GM12878 (cell line): ENCODE measurements around the gene SCRN3. TPM values are rescaled to one million over a fixed set of nuclear protein-coding genes. Genes with fewer than 3 reads are reported as not detected.

Experiments used
- ATAC-seq: fragments of 200-7000 bp; cut with Tn5 transposase; 3 replicates; pipeline ENCODE4 v1.9.1; 2020; ENCODE audit warnings: mild to moderate bottlenecking, moderate library complexity
- Bru-seq: library from RNA; stranded (reverse); fragments of 400-500 nt; gene quantifications from one replicate; lab custom pipeline; 2021; lab: Mats Ljungman, UMichigan
- BruChase-seq, 2 experiments: library from RNA; stranded (reverse); fragments of 400-500 nt; gene quantifications; one replicate each; lab custom pipeline; 2021; lab: Mats Ljungman, UMichigan
- BruUV-seq: library from RNA; stranded (reverse); fragments of 400-500 nt; replicated peaks from 2 replicates; lab custom pipeline; 2021; lab: Mats Ljungman, UMichigan
- CTCF ChIA-PET: fragments of 300-600 bp; sonication (Branson Sonifier 250); formaldehyde crosslinking; extraction: SDS; loops from one replicate; lab custom pipeline; 2021; ENCODE audit warnings: inconsistent platforms; lab: Yijun Ruan, JAX
- POLR2A ChIA-PET: fragments of 350-600 bp; formaldehyde crosslinking; extraction: SDS; loops from one replicate; lab custom pipeline; 2021; ENCODE audit warnings: inconsistent platforms; lab: Charles Lee
- RAD21 ChIA-PET: fragments of 300-600 bp; sonication (Branson Sonifier 250); formaldehyde crosslinking; loops from one replicate; lab custom pipeline; 2023; ENCODE audit warnings: antibody characterized with exemption; ENCODE audit not compliant: unreplicated experiment; lab: Charles Lee
- SMC1A ChIA-PET: fragments of 300-600 bp; sonication (Branson Sonifier 250); formaldehyde crosslinking; loops from one replicate; lab custom pipeline; 2023; ENCODE audit not compliant: unreplicated experiment, uncharacterized antibody; lab: Charles Lee
- DNase-seq: peaks from one replicate; pipeline ENCODE4 v3.0.0-alpha.2; 2011; ENCODE audit warnings: low read depth, low spot score
- FAIRE-seq: peaks from 3 replicates; lab custom pipeline; 2011; peaks lifted over from hg19 to GRCh38; lab: Jason Lieb, UNC
- H2AFZ ChIP-seq: 2 replicates; pipeline ENCODE4 v1.6.0; 2011; ENCODE audit warnings: low read depth, low read length, control low read depth; ENCODE audit not compliant: control insufficient read depth
- H3K27ac ChIP-seq: 2 replicates; pipeline ENCODE4 v1.5.1; 2011; ENCODE audit warnings: control low read depth; ENCODE audit not compliant: control insufficient read depth, insufficient read depth
- H3K27me3 ChIP-seq, 2 experiments: replicated peaks in 1 of 2; 2 replicates each; pipeline versions ENCODE4 v1.6.0 to v1.6.1; 2011; ENCODE audit warnings: low read length in 1 of 2; ENCODE audit not compliant: control insufficient read depth in 2 of 2, insufficient read depth in 2 of 2
- H3K36me3 ChIP-seq, 2 experiments: 2 replicates each; pipeline ENCODE4 v1.5.1; 2011; ENCODE audit warnings: low read length in 1 of 2; ENCODE audit not compliant: control insufficient read depth in 2 of 2, insufficient read depth in 2 of 2
- H3K4me1 ChIP-seq: 2 replicates; pipeline ENCODE4 v1.6.1; 2011; ENCODE audit warnings: mild to moderate bottlenecking, low read length, moderate library complexity, mixed read lengths; ENCODE audit not compliant: control insufficient read depth, insufficient read depth
- H3K4me2 ChIP-seq: 2 replicates; pipeline ENCODE4 v1.6.0; 2011; ENCODE audit warnings: control low read depth; ENCODE audit not compliant: control insufficient read depth, insufficient read depth
- H3K4me3 ChIP-seq: fragments of 200-600 bp; sonication (generic); 2 replicates; pipeline ENCODE4 v1.5.1; 2016
- H3K79me2 ChIP-seq: 2 replicates; pipeline ENCODE4 v1.6.0; 2011; ENCODE audit warnings: low read length; ENCODE audit not compliant: control insufficient read depth, insufficient read depth
- H3K9ac ChIP-seq: 2 replicates; pipeline ENCODE4 v1.8.0; 2011; ENCODE audit warnings: low read length, control low read depth, mixed read lengths; ENCODE audit not compliant: control insufficient read depth, insufficient read depth
- H3K9me3 ChIP-seq: replicated peaks from 3 replicates; pipeline ENCODE4 v1.5.1; 2011; ENCODE audit warnings: mild to moderate bottlenecking, low read length; ENCODE audit not compliant: control insufficient read depth, insufficient read depth
- H4K20me1 ChIP-seq: 2 replicates; pipeline ENCODE4 v1.6.0; 2011; ENCODE audit not compliant: control insufficient read depth, insufficient read depth
- FOXM1 ChIP-seq: IDR thresholded peaks from 2 replicates; pipeline ENCODE4 v1.6.1; 2012; ENCODE audit warnings: low read depth, mild to moderate bottlenecking, inconsistent platforms, low read length, moderate library complexity
- NFYA ChIP-seq: IDR thresholded peaks from 2 replicates; pipeline ENCODE4 v1.6.1; 2011; ENCODE audit warnings: low read depth, mild to moderate bottlenecking, low read length, improper control_type of control experiment, borderline replicate concordance
- NR2C1 ChIP-seq: fragments of 450-650 bp; IDR thresholded peaks from 2 replicates; pipeline ENCODE4 v1.6.1; 2017; ENCODE audit warnings: antibody characterized with exemption, mild to moderate bottlenecking, moderate library complexity
- NR2F1 ChIP-seq: fragments of 450-650 bp; conservative IDR thresholded peaks from 2 replicates; pipeline ENCODE4 v1.6.1; 2017; ENCODE audit warnings: mild to moderate bottlenecking
- PML ChIP-seq: IDR thresholded peaks from 2 replicates; pipeline ENCODE4 v1.6.1; 2012; ENCODE audit warnings: low read length, inconsistent platforms
- RCOR1 ChIP-seq: conservative IDR thresholded peaks from 2 replicates; pipeline ENCODE4 v1.6.1; 2012; ENCODE audit warnings: low read depth, low read length, improper control_type of control experiment
- SMAD5 ChIP-seq: IDR thresholded peaks from 2 replicates; pipeline ENCODE4 v1.6.1; 2016; ENCODE audit warnings: antibody characterized with exemption, low read depth
- SREBF1 ChIP-seq: IDR thresholded peaks from 2 replicates; pipeline ENCODE4 v1.6.1; 2012; ENCODE audit warnings: mild to moderate bottlenecking, low read length
- ZNF274 ChIP-seq: IDR thresholded peaks from one replicate; pipeline ENCODE4 v1.8.0; 2011; ENCODE audit not compliant: insufficient read length, insufficient read depth
- WGBS: methylation state at CpG from one replicate; pipeline ENCODE4 v1.1.6; 2016; ENCODE audit warnings: low lambda C conversion rate; ENCODE audit not compliant: insufficient replicate concordance, insufficient coverage; ENCODE audit errors: missing lambda C conversion rate; 5-methylcytosine and 5-hydroxymethylcytosine counted together
- in situ Hi-C: fragments of 300-500 bp; cut with MboI; formaldehyde crosslinking; loops from 9 replicates; pipeline ENCODE4 v1.14.3; 2018; ENCODE audit warnings: mixed read lengths
- intact Hi-C: fragments of 100-400 bp; cut with micrococcal nuclease; formaldehyde crosslinking; loops from one replicate; pipeline ENCODE4 v1.14.2; 2022; ENCODE audit not compliant: unreplicated experiment
- long read RNA-seq, 2 experiments: library from polyadenylated mRNA; unstranded; transcript quantifications; one replicate each; pipeline ENCODE4 v2.0.0, GENCODE V29; 2019 to 2020
- polyA minus RNA-seq, 3 experiments: library from RNA; depleted of rRNA, polyadenylated mRNA; stranded (reverse); fragments of >200 nt; gene quantifications; 2 replicates each; pipeline ENCODE4 v1.2.3, GENCODE V29; 2011
- polyA plus RNA-seq, 11 experiments: library from polyadenylated mRNA; depleted of rRNA in 4 of 11; unstranded in 6 of 11; stranded (reverse) in 5 of 11; fragments of >200 nt; fragmentation: Nextera tagmentation in 4 of 11; fragmentation: Illumina TruSeq in 1 of 11; extraction: Ambion mirVana in 4 of 11; extraction: Trizol in 1 of 11; gene quantifications; 1 replicate in 1 of 11; 2 replicates in 10 of 11; pipeline versions ENCODE4 v1.2.1 to v1.2.3, GENCODE V29; 2011 to 2016; ENCODE audit warnings: inconsistent platforms in 2 of 11, missing spikeins in 2 of 11, low read depth in 1 of 11
- total RNA-seq, 4 experiments: library from RNA; depleted of rRNA in 3 of 4; stranded (reverse); fragments of >200 nt in 3 of 4; fragmentation: Illumina TruSeq in 1 of 4; extraction: Trizol in 1 of 4; gene quantifications; 2 replicates each; pipeline versions ENCODE4 v1.2.1 to v1.2.3, GENCODE V29; 2013 to 2021
- TF ChIP-seq, protein P1 (sequence below): fragments of 450-650 bp; IDR thresholded peaks from 2 replicates; pipeline ENCODE4 v1.6.1; 2016; ENCODE audit warnings: mild to moderate bottlenecking
- TF ChIP-seq, protein P2 (sequence below): fragments of 450-650 bp; IDR thresholded peaks from 2 replicates; pipeline ENCODE4 v1.6.1; 2017; ENCODE audit warnings: mild to moderate bottlenecking, low read depth, inconsistent platforms; ENCODE audit not compliant: poor library complexity, severe bottlenecking

SCRN3 gene, protein sequence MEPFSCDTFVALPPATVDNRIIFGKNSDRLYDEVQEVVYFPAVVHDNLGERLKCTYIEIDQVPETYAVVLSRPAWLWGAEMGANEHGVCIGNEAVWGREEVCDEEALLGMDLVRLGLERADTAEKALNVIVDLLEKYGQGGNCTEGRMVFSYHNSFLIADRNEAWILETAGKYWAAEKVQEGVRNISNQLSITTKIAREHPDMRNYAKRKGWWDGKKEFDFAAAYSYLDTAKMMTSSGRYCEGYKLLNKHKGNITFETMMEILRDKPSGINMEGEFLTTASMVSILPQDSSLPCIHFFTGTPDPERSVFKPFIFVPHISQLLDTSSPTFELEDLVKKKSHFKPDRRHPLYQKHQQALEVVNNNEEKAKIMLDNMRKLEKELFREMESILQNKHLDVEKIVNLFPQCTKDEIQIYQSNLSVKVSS
- 33.4 and 44.2 TPM in 2 replicates for total RNA-seq (2013; cell fraction: nucleolus; rRNA removed)
- 10.2 and 14.7 TPM in 2 replicates for total RNA-seq (2014; rRNA removed)
- 14.6 and 15.7 TPM in 2 replicates for total RNA-seq (2014; rRNA removed; fragmentation: Illumina TruSeq; extraction: Trizol)
- total RNA-seq (2021), result 11.8 and 12.4 TPM in 2 replicates
- 8.2 TPM for polyA plus RNA-seq (2011; ENCODE audit: low read depth)
- 13.6 and 22.8 TPM in 2 replicates for polyA plus RNA-seq (2011; rRNA removed)
- 4.3 and 4.4 TPM in 2 replicates for polyA plus RNA-seq (2011; cell fraction: cytosol; rRNA removed)
- 8.9 and 10.3 TPM in 2 replicates for polyA plus RNA-seq (2011; cell fraction: nucleus; rRNA removed)
- polyA plus RNA-seq (2012), result 9.4 and 9.7 TPM in 2 replicates
- 11.4 and 15.5 TPM in 2 replicates for polyA plus RNA-seq (2014; fragmentation: Illumina TruSeq; extraction: Trizol)
- polyA plus RNA-seq (2014; fragmentation: Nextera tagmentation; extraction: Ambion mirVana), result 1 to 10 TPM; 5.7 to 8.1 TPM
- 14.4 and 14.8 TPM in 2 replicates for polyA plus RNA-seq (2014; rRNA removed)
- 10 to 100 TPM; 14.7 to 16.0 TPM for polyA plus RNA-seq (2016; fragmentation: Nextera tagmentation; extraction: Ambion mirVana)
- polyA minus RNA-seq (2011; rRNA and poly(A)+ RNA removed), result 6.3 TPM in 2 replicates
- 3.2 and 5.5 TPM in 2 replicates for polyA minus RNA-seq (2011; cell fraction: cytosol; rRNA and poly(A)+ RNA removed)
- polyA minus RNA-seq (2011; cell fraction: nucleus; rRNA and poly(A)+ RNA removed), result 11.2 and 19.0 TPM in 2 replicates
- Bru-seq, nascent RNA, result percentile 67 among the genes with signal in this experiment
- BruChase-seq, experiment 1, labeled RNA remaining after a 6-hour chase, result percentile 60 among the genes with signal in this experiment
- BruChase-seq, experiment 2, labeled RNA remaining after a 2-hour chase, result percentile 67 among the genes with signal in this experiment
- long read RNA-seq, experiment 1, transcript SCRN3-201 (8 exons, 3,037 nt), result major isoform, 6 of 10 reads
- long read RNA-seq, experiment 1, partial matches to known transcripts, result 0 of 10 reads
- long read RNA-seq, experiment 1, other reads (novel, unspliced or antisense), result 4 of 10 reads
- long read RNA-seq, experiment 2, transcript SCRN3-201 (8 exons, 3,037 nt), result major isoform, 33 of 60 reads
- long read RNA-seq, experiment 2, partial matches to known transcripts, result 4 of 60 reads
- long read RNA-seq, experiment 2, other reads (novel, unspliced or antisense), result 22 of 60 reads

DNA sequence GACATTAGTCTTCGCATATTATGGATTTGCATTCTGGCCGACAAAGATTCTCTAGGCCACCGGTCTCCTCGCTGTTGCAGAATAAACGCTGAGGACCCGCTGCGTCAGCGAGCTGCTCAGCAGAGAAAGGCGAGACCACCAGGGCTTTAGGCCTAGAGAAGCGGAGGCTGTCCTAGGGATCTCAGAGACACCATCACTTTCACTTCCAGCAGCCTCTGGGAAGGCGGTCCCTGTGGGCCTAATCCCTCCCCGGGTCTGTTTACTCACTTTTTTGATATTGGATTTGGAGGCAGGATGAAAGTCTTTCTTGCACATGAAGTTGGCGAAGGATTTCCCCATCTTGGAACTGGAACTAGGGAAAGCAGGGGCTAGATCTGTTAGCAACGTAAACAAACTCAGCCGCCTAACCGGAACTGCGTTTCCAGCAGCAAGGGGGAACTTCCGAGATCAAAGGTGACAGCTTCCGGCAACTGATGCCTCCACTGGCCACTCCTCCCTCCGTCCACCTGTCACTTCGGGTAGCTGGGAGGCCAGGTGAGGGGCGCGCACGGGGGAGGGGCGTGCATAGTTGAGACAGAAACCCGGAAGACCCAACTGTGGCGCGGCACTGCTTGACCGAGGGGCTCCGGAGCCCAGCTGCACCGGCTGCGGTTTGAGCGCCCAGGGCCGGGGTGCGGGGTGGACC lies at the start of gene SCRN3:
Gene SCRN3, plus strand, starts transcription at position 447 of the 685 bp plus-strand sequence. CDS start 2,554 bp downstream, outside the sequence.
- ChIA-PET POLR2A (interaction anchor here (0.6 to 1.0 kb wide), 2 partner anchors 16 to 223 kb away, joined by 3 read pairs; no protein-coding TSS in a partner anchor), CTCF (interaction anchor here (1.5 kb wide), 1 partner anchor 54 kb away, joined by 7 read pairs; no protein-coding TSS in a partner anchor), SMC1A (interaction anchor here (0.6 to 1.4 kb wide), 6 partner anchors 55 to 240 kb away, joined by 3 to 4 read pairs (median 3); partner anchors contain the start of gene GPR155), RAD21 (interaction anchor here (1.1 to 1.4 kb wide), 2 partner anchors 147 to 151 kb away, joined by 4 read pairs; no protein-coding TSS in a partner anchor)
- H3K27me3 ChIP-seq, result no peaks in the 10 kb centered on the region
- no peaks in the 10 kb centered on the region for H3K9me3 ChIP-seq
- peak within 1 kb of the TSS; percentile 97 for H3K4me2 ChIP-seq
- under 1% methylated on average over 35 of the region's 35 CpGs for WGBS
- no peaks in the 10 kb centered on the region for H4K20me1 ChIP-seq
- peak; percentile 95 for ATAC-seq
- peak within 1 kb of the TSS; percentile 88 for H3K4me3 ChIP-seq
- peak within 1 kb of the TSS; percentile 78 for H3K27ac ChIP-seq
- in situ Hi-C loops (no loop called here), intact Hi-C loops (no loop called here)
- BruUV-seq, result TSS peak; percentile 82
- H3K36me3 ChIP-seq, result no peaks in the 10 kb centered on the region
- peak within 1 kb of the TSS; percentile 81 for H3K9ac ChIP-seq
- FAIRE-seq, result peak; percentile 71
- peaks cover 33% of the 10 kb centered on the region for H3K79me2 ChIP-seq
- no peaks in the 10 kb centered on the region for H3K4me1 ChIP-seq
- DNase-seq, result peak; percentile 49
- peak within 1 kb of the TSS; percentile 50 for H2AFZ ChIP-seq
- TF ChIP-seq RCOR1 (no peak), SMAD5 (no peak), NR2F1 (peak; percentile 89), PML (peak; percentile 53; the same call in 1 of the 2 replicates), NFYA (no peak), SREBF1 (peak; percentile 36; the same call in 1 of the 2 replicates), FOXM1 (no peak), ZNF274 (no peak), NR2C1 (peak; percentile 96)
- TF ChIP-seq, protein P1, sequence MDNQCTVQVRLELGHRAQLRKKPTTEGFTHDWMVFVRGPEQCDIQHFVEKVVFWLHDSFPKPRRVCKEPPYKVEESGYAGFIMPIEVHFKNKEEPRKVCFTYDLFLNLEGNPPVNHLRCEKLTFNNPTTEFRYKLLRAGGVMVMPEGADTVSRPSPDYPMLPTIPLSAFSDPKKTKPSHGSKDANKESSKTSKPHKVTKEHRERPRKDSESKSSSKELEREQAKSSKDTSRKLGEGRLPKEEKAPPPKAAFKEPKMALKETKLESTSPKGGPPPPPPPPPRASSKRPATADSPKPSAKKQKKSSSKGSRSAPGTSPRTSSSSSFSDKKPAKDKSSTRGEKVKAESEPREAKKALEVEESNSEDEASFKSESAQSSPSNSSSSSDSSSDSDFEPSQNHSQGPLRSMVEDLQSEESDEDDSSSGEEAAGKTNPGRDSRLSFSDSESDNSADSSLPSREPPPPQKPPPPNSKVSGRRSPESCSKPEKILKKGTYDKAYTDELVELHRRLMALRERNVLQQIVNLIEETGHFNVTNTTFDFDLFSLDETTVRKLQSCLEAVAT, result peak; percentile 67; the same call in 1 of the 2 replicates
- TF ChIP-seq, protein P2, sequence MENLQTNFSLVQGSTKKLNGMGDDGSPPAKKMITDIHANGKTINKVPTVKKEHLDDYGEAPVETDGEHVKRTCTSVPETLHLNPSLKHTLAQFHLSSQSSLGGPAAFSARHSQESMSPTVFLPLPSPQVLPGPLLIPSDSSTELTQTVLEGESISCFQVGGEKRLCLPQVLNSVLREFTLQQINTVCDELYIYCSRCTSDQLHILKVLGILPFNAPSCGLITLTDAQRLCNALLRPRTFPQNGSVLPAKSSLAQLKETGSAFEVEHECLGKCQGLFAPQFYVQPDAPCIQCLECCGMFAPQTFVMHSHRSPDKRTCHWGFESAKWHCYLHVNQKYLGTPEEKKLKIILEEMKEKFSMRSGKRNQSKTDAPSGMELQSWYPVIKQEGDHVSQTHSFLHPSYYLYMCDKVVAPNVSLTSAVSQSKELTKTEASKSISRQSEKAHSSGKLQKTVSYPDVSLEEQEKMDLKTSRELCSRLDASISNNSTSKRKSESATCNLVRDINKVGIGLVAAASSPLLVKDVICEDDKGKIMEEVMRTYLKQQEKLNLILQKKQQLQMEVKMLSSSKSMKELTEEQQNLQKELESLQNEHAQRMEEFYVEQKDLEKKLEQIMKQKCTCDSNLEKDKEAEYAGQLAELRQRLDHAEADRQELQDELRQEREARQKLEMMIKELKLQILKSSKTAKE, result peak; percentile 64
